BLaER1 (cell line): ENCODE data around the gene CNTNAP5.

Source experiments
- H3K27ac ChIP-seq: shearing (Covaris generic); formaldehyde crosslinking; 2 replicates; pipeline ENCODE4 v1.8.1; 2022
- H3K27me3 ChIP-seq: shearing (Covaris generic); formaldehyde crosslinking; 2 replicates; pipeline ENCODE4 v1.8.1; 2022
- H3K36me3 ChIP-seq: shearing (Covaris generic); formaldehyde crosslinking; 2 replicates; pipeline ENCODE4 v1.8.1; 2022
- H3K4me1 ChIP-seq: shearing (Covaris generic); formaldehyde crosslinking; 2 replicates; pipeline ENCODE4 v1.8.1; 2022
- H3K4me2 ChIP-seq: shearing (Covaris generic); formaldehyde crosslinking; 2 replicates; pipeline ENCODE4 v1.8.1; 2022
- H3K4me3 ChIP-seq: shearing (Covaris generic); formaldehyde crosslinking; 2 replicates; pipeline ENCODE4 v1.8.1; 2022
- H3K9ac ChIP-seq: shearing (Covaris generic); formaldehyde crosslinking; 2 replicates; pipeline ENCODE4 v1.8.1; 2022
- H3K9me3 ChIP-seq: shearing (Covaris generic); formaldehyde crosslinking; 2 replicates; pipeline ENCODE4 v1.8.1; 2022
- H4K20me1 ChIP-seq: shearing (Covaris generic); formaldehyde crosslinking; 2 replicates; pipeline ENCODE4 v1.8.1; 2022
- Cebpa-rat ChIP-seq: shearing (Covaris generic); IDR thresholded peaks from 2 replicates; pipeline ENCODE4 v1.8.1; 2022

The CNTNAP5 gene

GRCh38 chr2:124824441-124824840 is 799.4 kb downstream of the CNTNAP5 start:
- H3K27me3 ChIP-seq = no peaks in the 10 kb centered on the region
- H3K4me1 ChIP-seq = no peaks in the 10 kb centered on the region
- H3K4me2 ChIP-seq = no peak overlapping the region
- no peaks in the 10 kb centered on the region for H4K20me1 ChIP-seq
- H3K27ac ChIP-seq = no peak overlapping the region
- no peak overlapping the region for H3K9ac ChIP-seq
- no peak for TF ChIP-seq Cebpa-rat
- no peaks in the 10 kb centered on the region for H3K36me3 ChIP-seq
- no peak overlapping the region for H3K4me3 ChIP-seq
- no peaks in the 10 kb centered on the region for H3K9me3 ChIP-seq

GRCh38 chr2:124832521-124832920 is 807.4 kb downstream of the CNTNAP5 start:
- TF ChIP-seq Cebpa-rat = no peak
- no peak overlapping the region for H3K27ac ChIP-seq
- peaks cover 6% of the 10 kb centered on the region for H3K9me3 ChIP-seq
- H3K36me3 ChIP-seq = no peaks in the 10 kb centered on the region
- no peak overlapping the region for H3K4me2 ChIP-seq
- H3K4me1 ChIP-seq = peaks cover 8% of the 10 kb centered on the region
- no peaks in the 10 kb centered on the region for H3K27me3 ChIP-seq
- no peaks in the 10 kb centered on the region for H4K20me1 ChIP-seq
- H3K4me3 ChIP-seq = no peak overlapping the region
- no peak overlapping the region for H3K9ac ChIP-seq

- Histone ChIP-seq H4K20me1 (no peaks in the 10 kb centered on the region), H3K27ac (no peak overlapping the region), H3K27me3 (no peaks in the 10 kb centered on the region), H3K4me2 (no peak overlapping the region), H3K4me1 (peaks cover 16% of the 10 kb centered on the region), H3K36me3 (no peaks in the 10 kb centered on the region), H3K4me3 (no peak overlapping the region), H3K9me3 (peaks cover 6% of the 10 kb centered on the region), H3K9ac (no peak overlapping the region)
- no peak for TF ChIP-seq Cebpa-rat
Measured at GRCh38 chr2:124834331-124834730, 809.2 kb downstream of the CNTNAP5 start.

- peaks cover 16% of the 10 kb centered on the region for H3K4me1 ChIP-seq
- no peaks in the 10 kb centered on the region for H4K20me1 ChIP-seq
- H3K27ac ChIP-seq = no peak overlapping the region
- no peak overlapping the region for H3K4me3 ChIP-seq
- peaks cover 5% of the 10 kb centered on the region for H3K9me3 ChIP-seq
- no peaks in the 10 kb centered on the region for H3K27me3 ChIP-seq
- no peak for TF ChIP-seq Cebpa-rat
- H3K36me3 ChIP-seq = no peaks in the 10 kb centered on the region
- H3K9ac ChIP-seq = no peak overlapping the region
- no peak overlapping the region for H3K4me2 ChIP-seq
Measured at GRCh38 chr2:124835331-124835730, 810.2 kb downstream of the CNTNAP5 start.

- Histone ChIP-seq H3K9me3 (no peaks in the 10 kb centered on the region), H3K27ac (no peak overlapping the region), H3K9ac (no peak overlapping the region), H3K4me1 (peaks cover 16% of the 10 kb centered on the region), H3K27me3 (no peaks in the 10 kb centered on the region), H3K4me3 (no peak overlapping the region), H3K36me3 (no peaks in the 10 kb centered on the region), H3K4me2 (no peak overlapping the region), H4K20me1 (no peaks in the 10 kb centered on the region)
- TF ChIP-seq Cebpa-rat = no peak
Measured at GRCh38 chr2:124836416-124836815, 811.3 kb downstream of the CNTNAP5 start.

- Histone ChIP-seq H3K4me2 (peak overlapping the region; percentile 40), H3K27ac (no peak overlapping the region), H3K4me1 (peaks cover 16% of the 10 kb centered on the region), H3K4me3 (no peak overlapping the region), H3K9me3 (no peaks in the 10 kb centered on the region), H4K20me1 (no peaks in the 10 kb centered on the region), H3K27me3 (no peaks in the 10 kb centered on the region), H3K36me3 (no peaks in the 10 kb centered on the region), H3K9ac (no peak overlapping the region)
- no peak for TF ChIP-seq Cebpa-rat
Measured at GRCh38 chr2:124837496-124837895, 812.4 kb downstream of the CNTNAP5 start.

GRCh38 chr2:124838406-124838805 is 813.3 kb downstream of the CNTNAP5 start:
- H3K27ac ChIP-seq = no peak overlapping the region
- no peaks in the 10 kb centered on the region for H3K9me3 ChIP-seq
- H3K9ac ChIP-seq = no peak overlapping the region
- no peaks in the 10 kb centered on the region for H3K27me3 ChIP-seq
- H4K20me1 ChIP-seq = no peaks in the 10 kb centered on the region
- peaks cover 16% of the 10 kb centered on the region for H3K4me1 ChIP-seq
- no peak overlapping the region for H3K4me3 ChIP-seq
- TF ChIP-seq Cebpa-rat = no peak
- no peak overlapping the region for H3K4me2 ChIP-seq
- no peaks in the 10 kb centered on the region for H3K36me3 ChIP-seq

GRCh38 chr2:124867247-124867646 is 842.2 kb downstream of the CNTNAP5 start:
- H3K27ac ChIP-seq = no peak overlapping the region
- no peaks in the 10 kb centered on the region for H4K20me1 ChIP-seq
- H3K4me2 ChIP-seq = no peak overlapping the region
- no peaks in the 10 kb centered on the region for H3K4me1 ChIP-seq
- no peak for TF ChIP-seq Cebpa-rat
- no peaks in the 10 kb centered on the region for H3K27me3 ChIP-seq
- H3K9me3 ChIP-seq = no peaks in the 10 kb centered on the region
- H3K9ac ChIP-seq = no peak overlapping the region
- H3K4me3 ChIP-seq = no peak overlapping the region
- H3K36me3 ChIP-seq = no peaks in the 10 kb centered on the region

GRCh38 chr2:124874219-124874618 is 849.1 kb downstream of the CNTNAP5 start:
- no peak overlapping the region for H3K27ac ChIP-seq
- H3K27me3 ChIP-seq = no peaks in the 10 kb centered on the region
- no peak overlapping the region for H3K4me2 ChIP-seq
- H3K4me1 ChIP-seq = no peaks in the 10 kb centered on the region
- H4K20me1 ChIP-seq = no peaks in the 10 kb centered on the region
- no peak for TF ChIP-seq Cebpa-rat
- H3K9ac ChIP-seq = no peak overlapping the region
- H3K9me3 ChIP-seq = no peaks in the 10 kb centered on the region
- no peaks in the 10 kb centered on the region for H3K36me3 ChIP-seq
- no peak overlapping the region for H3K4me3 ChIP-seq

- Histone ChIP-seq H3K4me3 (no peak overlapping the region), H3K27ac (no peak overlapping the region), H3K36me3 (no peaks in the 10 kb centered on the region), H3K4me2 (no peak overlapping the region), H3K9ac (no peak overlapping the region), H4K20me1 (no peaks in the 10 kb centered on the region), H3K27me3 (no peaks in the 10 kb centered on the region), H3K9me3 (no peaks in the 10 kb centered on the region), H3K4me1 (no peaks in the 10 kb centered on the region)
- no peak for TF ChIP-seq Cebpa-rat
Measured at GRCh38 chr2:124874676-124875075, 849.6 kb downstream of the CNTNAP5 start.

GRCh38 chr2:124875627-124876244 is 850.6 kb downstream of the CNTNAP5 start:
- no peak overlapping the region for H3K4me3 ChIP-seq
- no peak overlapping the region for H3K4me2 ChIP-seq
- no peaks in the 10 kb centered on the region for H3K9me3 ChIP-seq
- H3K27ac ChIP-seq = no peak overlapping the region
- H3K9ac ChIP-seq = no peak overlapping the region
- no peak for TF ChIP-seq Cebpa-rat
- H3K36me3 ChIP-seq = no peaks in the 10 kb centered on the region
- no peaks in the 10 kb centered on the region for H3K4me1 ChIP-seq
- H4K20me1 ChIP-seq = no peaks in the 10 kb centered on the region
- no peaks in the 10 kb centered on the region for H3K27me3 ChIP-seq
